Endothelial cell of umbilical vein (primary cell): Measurements from ENCODE around the gene APOH. TPM values are rescaled to one million over a fixed set of nuclear protein-coding genes. Genes with fewer than 3 reads are reported as not detected.

ENCODE experiments used
- BruUV-seq: library from RNA; stranded (reverse); fragments of 400-500 nt; replicated peaks from 2 replicates; lab custom pipeline; 2021; lab: Mats Ljungman, UMichigan
- CTCF ChIA-PET: fragments of 300-600, 350-600 bp; sonication (Branson Sonifier 250); formaldehyde crosslinking; loops from one replicate; lab custom pipeline; 2021; ENCODE audit warnings: antibody characterized with exemption, inconsistent platforms; lab: Charles Lee
- POLR2A ChIA-PET: fragments of 300-600, 350-600 bp; sonication (Branson Sonifier 250); formaldehyde crosslinking; loops from one replicate; lab custom pipeline; 2021; ENCODE audit warnings: antibody characterized with exemption, inconsistent platforms; lab: Charles Lee
- DNase-seq: peaks from one replicate; pipeline ENCODE4 v3.0.0-alpha.2; 2011; ENCODE audit warnings: low read depth, low spot score
- FAIRE-seq: peaks from 2 replicates; lab custom pipeline; 2011; peaks lifted over from hg19 to GRCh38; lab: Jason Lieb, UNC
- H2AFZ ChIP-seq: 2 replicates; pipeline ENCODE4 v1.6.0; 2012; ENCODE audit warnings: low read depth, low read length, control low read depth, inconsistent platforms
- H3K27ac ChIP-seq: 2 replicates; pipeline ENCODE4 v1.5.1; 2011; ENCODE audit warnings: low read depth, mild to moderate bottlenecking, control low read depth, low read length, moderate library complexity; ENCODE audit not compliant: insufficient read depth
- H3K27me3 ChIP-seq, 2 experiments: 2 replicates each; pipeline versions ENCODE4 v1.6.0 to v1.6.1; 2011; ENCODE audit warnings: low read length in 2 of 2, mixed read lengths in 1 of 2; ENCODE audit not compliant: control insufficient read depth in 2 of 2, insufficient read depth in 2 of 2
- H3K36me3 ChIP-seq, 2 experiments: 2 replicates in 1 of 2; 3 replicates in 1 of 2; pipeline ENCODE4 v1.5.1; 2011; ENCODE audit warnings: low read length in 2 of 2, mild to moderate bottlenecking in 1 of 2, moderate library complexity in 1 of 2; ENCODE audit not compliant: control insufficient read depth in 2 of 2, insufficient read depth in 2 of 2; ENCODE audit errors: extremely low read depth in 1 of 2
- H3K4me1 ChIP-seq: 3 replicates; pipeline ENCODE4 v1.5.1; 2011; ENCODE audit warnings: mild to moderate bottlenecking, low read length; ENCODE audit not compliant: control insufficient read depth, insufficient read depth; ENCODE audit errors: extremely low read depth
- H3K4me2 ChIP-seq: 2 replicates; pipeline ENCODE4 v1.6.1; 2011; ENCODE audit warnings: low read length, control low read depth, mixed read lengths; ENCODE audit not compliant: insufficient read depth
- H3K4me3 ChIP-seq, 3 experiments: fragments of 200-600 bp in 1 of 3; sonication (generic), shearing (Covaris generic) in 1 of 3; replicated peaks in 1 of 3; 2 replicates each; pipeline ENCODE4 v1.5.1; 2011 to 2016; ENCODE audit warnings: control low read depth in 3 of 3, low read length in 3 of 3, mild to moderate bottlenecking in 2 of 3, inconsistent platforms in 1 of 3, low read depth in 1 of 3, moderate library complexity in 1 of 3; ENCODE audit not compliant: insufficient read depth in 1 of 3
- H3K79me2 ChIP-seq: 2 replicates; pipeline ENCODE4 v1.6.0; 2012; ENCODE audit warnings: low read length, inconsistent platforms; ENCODE audit not compliant: control insufficient read depth, insufficient read depth
- H3K9ac ChIP-seq: replicated peaks from 2 replicates; pipeline ENCODE3; 2011; ENCODE audit warnings: low read length, control low read depth; ENCODE audit not compliant: insufficient read depth; ENCODE audit errors: extremely low read depth
- H3K9me1 ChIP-seq: replicated peaks from 3 replicates; pipeline ENCODE4 v1.6.0; 2011; ENCODE audit warnings: mild to moderate bottlenecking, low read length; ENCODE audit not compliant: control insufficient read depth, insufficient read depth; ENCODE audit errors: extremely low read depth
- H3K9me3 ChIP-seq: replicated peaks from 2 replicates; pipeline ENCODE4 v1.5.1; 2012; ENCODE audit warnings: low read length, inconsistent platforms; ENCODE audit not compliant: control insufficient read depth, insufficient read depth
- H4K20me1 ChIP-seq: replicated peaks from 2 replicates; pipeline ENCODE3; 2011; ENCODE audit warnings: mild to moderate bottlenecking, low read length; ENCODE audit not compliant: control insufficient read depth, insufficient read depth; ENCODE audit errors: extremely low read depth
- EZH2 ChIP-seq: IDR thresholded peaks from 2 replicates; pipeline ENCODE4 v1.6.1; 2012; ENCODE audit warnings: borderline replicate concordance, low read depth, mild to moderate bottlenecking, moderate library complexity, low read length, inconsistent platforms; ENCODE audit not compliant: severe bottlenecking
- FOS ChIP-seq: IDR thresholded peaks from 2 replicates; pipeline ENCODE4 v1.6.1; 2011; ENCODE audit warnings: mild to moderate bottlenecking, low read length, moderate library complexity, borderline replicate concordance; ENCODE audit not compliant: insufficient read depth
- GATA2 ChIP-seq: IDR thresholded peaks from 2 replicates; pipeline ENCODE4 v1.7.0; 2011; ENCODE audit warnings: low read depth, mild to moderate bottlenecking, moderate library complexity, mixed read lengths, low read length; ENCODE audit not compliant: insufficient read length, insufficient read depth
- JUN ChIP-seq: IDR thresholded peaks from 2 replicates; pipeline ENCODE4 v1.6.1; 2011; ENCODE audit warnings: borderline replicate concordance, low read depth; ENCODE audit not compliant: insufficient read length, insufficient read depth
- MYC ChIP-seq: IDR thresholded peaks from one replicate; pipeline ENCODE4 v1.6.1; 2011; ENCODE audit warnings: mild to moderate bottlenecking, low read depth, low read length
- POLR2A ChIP-seq: IDR thresholded peaks from 2 replicates; pipeline ENCODE4 v1.6.1; 2012; ENCODE audit warnings: low read depth, mild to moderate bottlenecking, control low read depth, low read length
- POLR2AphosphoS5 ChIP-seq: IDR thresholded peaks from 2 replicates; pipeline ENCODE4 v1.6.1; 2012; ENCODE audit warnings: low read depth, mild to moderate bottlenecking, control low read depth, low read length, moderate library complexity; ENCODE audit not compliant: insufficient read depth
- dilution Hi-C: fragments of 300-500 bp; cut with MboI; formaldehyde crosslinking; loops from one replicate; pipeline ENCODE4 v1.15.0; 2019; ENCODE audit warnings: low sequenced_read_pairs; ENCODE audit not compliant: extremely low pct_ligation_motif_present
- intact Hi-C: fragments of 100-400 bp; cut with micrococcal nuclease; formaldehyde crosslinking; loops from one replicate; pipeline ENCODE4 v1.10.0; 2022
- polyA plus RNA-seq, 4 experiments: library from polyadenylated mRNA; depleted of rRNA in 3 of 4; stranded (reverse) in 3 of 4; unstranded in 1 of 4; fragments of >200 nt; gene quantifications; 2 replicates each; pipeline versions ENCODE4 v1.2.1 to v1.2.3, GENCODE V29; 2011 to 2012; ENCODE audit warnings: missing spikeins in 1 of 4
- total RNA-seq: library from RNA; stranded (reverse); gene quantifications from 2 replicates; pipeline ENCODE4 v1.2.3, GENCODE V29; 2021
- TF ChIP-seq, protein P1 (sequence below), 2 donors: IDR thresholded peaks; 1 replicate in 1 of 2; 2 replicates in 1 of 2; pipeline ENCODE4 v1.5.1; 2011; ENCODE audit warnings: low read length in 2 of 2, mild to moderate bottlenecking in 2 of 2, moderate library complexity in 2 of 2, control low read depth in 1 of 2, inconsistent platforms in 1 of 2, low read depth in 1 of 2; ENCODE audit not compliant: insufficient read depth in 1 of 2; ENCODE audit errors: extremely low read depth in 1 of 2
- TF ChIP-seq, protein P2 (sequence below): IDR thresholded peaks from 2 replicates; pipeline ENCODE4 v1.6.1; 2011; ENCODE audit not compliant: insufficient read depth, insufficient read length

The APOH gene
- total and polyA plus RNA-seq, 2 donors (not counting 3 experiments of a cell fraction or from before 2014, with no cell fraction given): not detected

DNA sequence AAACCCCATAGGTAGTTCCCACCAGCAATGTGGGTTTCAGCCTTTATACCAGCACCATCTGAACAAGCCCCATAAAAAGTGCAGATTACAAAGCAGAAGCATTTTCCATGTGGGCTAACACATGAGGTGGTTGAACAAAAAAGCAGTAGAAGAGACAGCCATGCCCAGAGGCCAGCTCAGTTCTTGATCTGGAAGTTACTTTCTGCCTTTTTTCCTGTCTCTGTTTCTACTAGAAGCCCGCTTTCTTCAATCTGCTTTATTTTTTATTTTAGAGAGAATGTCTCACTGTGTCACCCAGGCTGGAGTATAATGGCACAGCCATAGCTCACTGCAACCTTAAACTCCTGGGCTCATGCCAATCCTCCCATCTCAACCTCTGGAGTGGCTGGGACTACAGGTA, 31.5 kb upstream of the APOH start:
- CTCF ChIA-PET: interaction anchor here (0.9 to 1.7 kb wide), 3 partner anchors 15 to 413 kb away, joined by 3 to 5 read pairs (median 3); no protein-coding TSS in a partner anchor
- H3K79me2 ChIP-seq: no peaks in the 10 kb centered on the region
- H3K36me3 ChIP-seq: no peaks in the 10 kb centered on the region
- H2AFZ ChIP-seq: no peak overlapping the region
- no peak for TF ChIP-seq EZH2
- no peak for TF ChIP-seq GATA2
- no peak for TF ChIP-seq POLR2A
- TF ChIP-seq, protein P1, sequence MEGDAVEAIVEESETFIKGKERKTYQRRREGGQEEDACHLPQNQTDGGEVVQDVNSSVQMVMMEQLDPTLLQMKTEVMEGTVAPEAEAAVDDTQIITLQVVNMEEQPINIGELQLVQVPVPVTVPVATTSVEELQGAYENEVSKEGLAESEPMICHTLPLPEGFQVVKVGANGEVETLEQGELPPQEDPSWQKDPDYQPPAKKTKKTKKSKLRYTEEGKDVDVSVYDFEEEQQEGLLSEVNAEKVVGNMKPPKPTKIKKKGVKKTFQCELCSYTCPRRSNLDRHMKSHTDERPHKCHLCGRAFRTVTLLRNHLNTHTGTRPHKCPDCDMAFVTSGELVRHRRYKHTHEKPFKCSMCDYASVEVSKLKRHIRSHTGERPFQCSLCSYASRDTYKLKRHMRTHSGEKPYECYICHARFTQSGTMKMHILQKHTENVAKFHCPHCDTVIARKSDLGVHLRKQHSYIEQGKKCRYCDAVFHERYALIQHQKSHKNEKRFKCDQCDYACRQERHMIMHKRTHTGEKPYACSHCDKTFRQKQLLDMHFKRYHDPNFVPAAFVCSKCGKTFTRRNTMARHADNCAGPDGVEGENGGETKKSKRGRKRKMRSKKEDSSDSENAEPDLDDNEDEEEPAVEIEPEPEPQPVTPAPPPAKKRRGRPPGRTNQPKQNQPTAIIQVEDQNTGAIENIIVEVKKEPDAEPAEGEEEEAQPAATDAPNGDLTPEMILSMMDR (IDR thresholded peaks at IDR 0.05; ENCODE audit: extremely low read depth in 1 of 2, insufficient read depth in 1 of 2, low read depth in 1 of 2, low read length in 2 of 2): no peak
- TF ChIP-seq POLR2AphosphoS5: no peak
- TF ChIP-seq JUN: no peak
- TF ChIP-seq MYC: no peak
- TF ChIP-seq FOS: no peak
- TF ChIP-seq, protein P2, sequence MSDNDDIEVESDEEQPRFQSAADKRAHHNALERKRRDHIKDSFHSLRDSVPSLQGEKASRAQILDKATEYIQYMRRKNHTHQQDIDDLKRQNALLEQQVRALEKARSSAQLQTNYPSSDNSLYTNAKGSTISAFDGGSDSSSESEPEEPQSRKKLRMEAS: no peak
- H3K4me2 ChIP-seq: no peak overlapping the region
- no peaks in the 10 kb centered on the region for H4K20me1 ChIP-seq
- dilution Hi-C loops (no loop called here), intact Hi-C loops (no loop called here)
- no peak overlapping the region for H3K4me3 ChIP-seq
- H3K27ac ChIP-seq: no peak overlapping the region
- no peak for DNase-seq
- H3K9me3 ChIP-seq: no peaks in the 10 kb centered on the region
- H3K27me3 ChIP-seq: no peaks in the 10 kb centered on the region
- no peak overlapping the region for H3K9ac ChIP-seq
- no TSS peak for BruUV-seq
- H3K9me1 ChIP-seq: no peaks in the 10 kb centered on the region
- H3K4me1 ChIP-seq: no peaks in the 10 kb centered on the region
- no peak for FAIRE-seq
- POLR2A ChIA-PET: no interaction called here
